ENCODE results near the gene FBXO39.

DNA sequence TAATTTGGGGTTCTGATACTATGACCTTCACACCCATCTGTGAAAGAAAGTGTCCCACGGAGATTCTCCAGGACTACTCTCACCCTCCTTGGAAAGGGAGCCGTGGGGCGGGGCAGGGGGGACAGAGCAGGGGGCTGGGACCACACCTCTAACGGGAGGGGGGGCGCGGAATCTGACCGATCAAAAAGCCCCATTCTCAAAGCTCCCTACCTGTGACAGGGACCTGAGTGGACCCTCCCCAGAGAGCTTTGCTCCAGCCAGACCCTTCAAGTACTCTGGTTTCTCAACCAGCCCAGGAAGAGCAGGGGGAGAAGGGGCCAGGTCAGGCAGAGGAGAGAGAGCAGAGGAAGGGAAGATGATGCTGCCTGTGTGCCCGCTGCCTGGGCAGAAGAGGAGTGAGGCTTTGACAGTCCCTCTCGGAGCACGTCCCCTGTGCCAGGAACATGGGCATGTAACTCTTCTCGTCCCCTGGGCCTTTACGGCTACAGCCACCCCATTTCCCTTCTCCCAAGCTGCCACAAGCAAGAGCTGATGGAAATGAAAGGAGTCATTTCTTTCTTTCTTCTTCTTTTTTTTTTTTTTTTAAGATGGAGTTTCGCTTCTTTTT, 19.5 kb upstream of the FBXO39 start:
- TF ChIP-seq, protein P1, sequence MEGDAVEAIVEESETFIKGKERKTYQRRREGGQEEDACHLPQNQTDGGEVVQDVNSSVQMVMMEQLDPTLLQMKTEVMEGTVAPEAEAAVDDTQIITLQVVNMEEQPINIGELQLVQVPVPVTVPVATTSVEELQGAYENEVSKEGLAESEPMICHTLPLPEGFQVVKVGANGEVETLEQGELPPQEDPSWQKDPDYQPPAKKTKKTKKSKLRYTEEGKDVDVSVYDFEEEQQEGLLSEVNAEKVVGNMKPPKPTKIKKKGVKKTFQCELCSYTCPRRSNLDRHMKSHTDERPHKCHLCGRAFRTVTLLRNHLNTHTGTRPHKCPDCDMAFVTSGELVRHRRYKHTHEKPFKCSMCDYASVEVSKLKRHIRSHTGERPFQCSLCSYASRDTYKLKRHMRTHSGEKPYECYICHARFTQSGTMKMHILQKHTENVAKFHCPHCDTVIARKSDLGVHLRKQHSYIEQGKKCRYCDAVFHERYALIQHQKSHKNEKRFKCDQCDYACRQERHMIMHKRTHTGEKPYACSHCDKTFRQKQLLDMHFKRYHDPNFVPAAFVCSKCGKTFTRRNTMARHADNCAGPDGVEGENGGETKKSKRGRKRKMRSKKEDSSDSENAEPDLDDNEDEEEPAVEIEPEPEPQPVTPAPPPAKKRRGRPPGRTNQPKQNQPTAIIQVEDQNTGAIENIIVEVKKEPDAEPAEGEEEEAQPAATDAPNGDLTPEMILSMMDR (IDR thresholded peaks at IDR 0.05): no peak
- TF ChIP-seq POLR2A (IDR thresholded peaks at IDR 0.05): no peak
